ENCODE measurements around the gene FAM171A1.

The FAM171A1 gene

GRCh38 chr10:15230257-15230656 lies 140.8 kb downstream of the FAM171A1 start:
- no peaks in the 10 kb centered on the region for H3K4me1 ChIP-seq (ENCODE audit: insufficient read depth, low read length, severe bottlenecking)
- H3K36me3 ChIP-seq (ENCODE audit: insufficient read depth, low read length) = no peaks in the 10 kb centered on the region

GRCh38 chr10:15229268-15229667 lies 141.8 kb downstream of the FAM171A1 start:
- H3K79me2 ChIP-seq (ENCODE audit: insufficient read depth, low read length) = no peaks in the 10 kb centered on the region
- TF ChIP-seq, protein P1, sequence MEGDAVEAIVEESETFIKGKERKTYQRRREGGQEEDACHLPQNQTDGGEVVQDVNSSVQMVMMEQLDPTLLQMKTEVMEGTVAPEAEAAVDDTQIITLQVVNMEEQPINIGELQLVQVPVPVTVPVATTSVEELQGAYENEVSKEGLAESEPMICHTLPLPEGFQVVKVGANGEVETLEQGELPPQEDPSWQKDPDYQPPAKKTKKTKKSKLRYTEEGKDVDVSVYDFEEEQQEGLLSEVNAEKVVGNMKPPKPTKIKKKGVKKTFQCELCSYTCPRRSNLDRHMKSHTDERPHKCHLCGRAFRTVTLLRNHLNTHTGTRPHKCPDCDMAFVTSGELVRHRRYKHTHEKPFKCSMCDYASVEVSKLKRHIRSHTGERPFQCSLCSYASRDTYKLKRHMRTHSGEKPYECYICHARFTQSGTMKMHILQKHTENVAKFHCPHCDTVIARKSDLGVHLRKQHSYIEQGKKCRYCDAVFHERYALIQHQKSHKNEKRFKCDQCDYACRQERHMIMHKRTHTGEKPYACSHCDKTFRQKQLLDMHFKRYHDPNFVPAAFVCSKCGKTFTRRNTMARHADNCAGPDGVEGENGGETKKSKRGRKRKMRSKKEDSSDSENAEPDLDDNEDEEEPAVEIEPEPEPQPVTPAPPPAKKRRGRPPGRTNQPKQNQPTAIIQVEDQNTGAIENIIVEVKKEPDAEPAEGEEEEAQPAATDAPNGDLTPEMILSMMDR (IDR thresholded peaks at IDR 0.05; ENCODE audit: low read length) = no peak
- no peak for TF ChIP-seq EZH2 (IDR thresholded peaks at IDR 0.05; ENCODE audit: borderline replicate concordance, low read length)
- H3K9me2 ChIP-seq (ENCODE audit: low read depth, low read length) = no peaks in the 10 kb centered on the region
- H2AFZ ChIP-seq (ENCODE audit: low read length) = no peak overlapping the region
- H3K9ac ChIP-seq (ENCODE audit: low read length) = no peak overlapping the region
- no peaks in the 10 kb centered on the region for H3K27me3 ChIP-seq (ENCODE audit: insufficient read depth, low read length)
- no peak overlapping the region for H3K27ac ChIP-seq (ENCODE audit: low read depth, low read length, poor library complexity, severe bottlenecking)
- no peaks in the 10 kb centered on the region for H3K36me3 ChIP-seq (ENCODE audit: insufficient read depth, low read length)
- H3K9me3 ChIP-seq (ENCODE audit: low read length) = no peaks in the 10 kb centered on the region
- no peak overlapping the region for H3K4me2 ChIP-seq (ENCODE audit: low read length)
- no peaks in the 10 kb centered on the region for H3K4me1 ChIP-seq (ENCODE audit: insufficient read depth, low read length, severe bottlenecking)
- no peaks in the 10 kb centered on the region for H3F3A ChIP-seq (ENCODE audit: insufficient read depth, low read length)
- no peak overlapping the region for H3K4me3 ChIP-seq (ENCODE audit: low read depth, low read length, poor library complexity, severe bottlenecking)
- H4K20me1 ChIP-seq (ENCODE audit: insufficient read depth, low read length) = no peaks in the 10 kb centered on the region

More at GRCh38 chr10:15230257-15230656, 140.8 kb downstream of the FAM171A1 start:
- Histone ChIP-seq H3K79me2 (ENCODE audit: insufficient read depth, low read length) (no peaks in the 10 kb centered on the region), H3K4me2 (ENCODE audit: low read length) (no peak overlapping the region), H4K20me1 (ENCODE audit: insufficient read depth, low read length) (no peaks in the 10 kb centered on the region), H3K4me3 (ENCODE audit: low read depth, low read length, poor library complexity, severe bottlenecking) (no peak overlapping the region), H3K27ac (ENCODE audit: low read depth, low read length, poor library complexity, severe bottlenecking) (no peak overlapping the region), H3K27me3 (ENCODE audit: insufficient read depth, low read length) (no peaks in the 10 kb centered on the region), H3K9me2 (ENCODE audit: low read depth, low read length) (no peaks in the 10 kb centered on the region), H3F3A (ENCODE audit: insufficient read depth, low read length) (no peaks in the 10 kb centered on the region), H2AFZ (ENCODE audit: low read length) (no peak overlapping the region), H3K9ac (ENCODE audit: low read length) (no peak overlapping the region), H3K9me3 (ENCODE audit: low read length) (no peaks in the 10 kb centered on the region)
- TF ChIP-seq, protein P1 (IDR thresholded peaks at IDR 0.05; ENCODE audit: low read length) = no peak
- no peak for TF ChIP-seq EZH2 (IDR thresholded peaks at IDR 0.05; ENCODE audit: borderline replicate concordance, low read length)

GRCh38 chr10:15228426-15228825 lies 142.7 kb downstream of the FAM171A1 start:
- Histone ChIP-seq H3K4me2 (ENCODE audit: low read length) (no peak overlapping the region), H3F3A (ENCODE audit: insufficient read depth, low read length) (no peaks in the 10 kb centered on the region), H2AFZ (ENCODE audit: low read length) (no peak overlapping the region), H4K20me1 (ENCODE audit: insufficient read depth, low read length) (no peaks in the 10 kb centered on the region), H3K4me1 (ENCODE audit: insufficient read depth, low read length, severe bottlenecking) (no peaks in the 10 kb centered on the region), H3K27me3 (ENCODE audit: insufficient read depth, low read length) (no peaks in the 10 kb centered on the region), H3K9me2 (ENCODE audit: low read depth, low read length) (no peaks in the 10 kb centered on the region), H3K27ac (ENCODE audit: low read depth, low read length, poor library complexity, severe bottlenecking) (no peak overlapping the region), H3K4me3 (ENCODE audit: low read depth, low read length, poor library complexity, severe bottlenecking) (no peak overlapping the region), H3K9ac (ENCODE audit: low read length) (no peak overlapping the region), H3K36me3 (ENCODE audit: insufficient read depth, low read length) (no peaks in the 10 kb centered on the region), H3K79me2 (ENCODE audit: insufficient read depth, low read length) (no peaks in the 10 kb centered on the region), H3K9me3 (ENCODE audit: low read length) (no peaks in the 10 kb centered on the region)
- TF ChIP-seq, protein P1 (IDR thresholded peaks at IDR 0.05; ENCODE audit: low read length) = no peak
- TF ChIP-seq EZH2 (IDR thresholded peaks at IDR 0.05; ENCODE audit: borderline replicate concordance, low read length) = no peak

All from OCI-LY1 (cell line).